ENCODE data around the gene COA8. TPM values are rescaled to one million over a fixed set of nuclear protein-coding genes. Genes with fewer than 3 reads are reported as not detected.

The COA8 gene
- total and polyA plus RNA-seq, 2 of the 13 experiments (the other 11 are each of a cell fraction or from before 2014, with no cell fraction given): 10.9 to 25.1 TPM

GRCh38 chr14:103525430-103526246 lies 37.1 kb upstream of the COA8 start (continued):
- TF ChIP-seq HNF1A (IDR thresholded peaks at IDR 0.05; ENCODE audit: low read depth) (peak; percentile 78), HNF1A (CRISPR knock-in tag; IDR thresholded peaks at IDR 0.05; ENCODE audit: borderline replicate concordance) (peak; percentile 74; the same call in 1 of the 2 replicates), MXD3 (CRISPR knock-in tag; IDR thresholded peaks at IDR 0.05) (0 out of 2 replicates have a peak, but pooled peaks have one; percentile 22), FOXC1 (CRISPR knock-in tag; IDR thresholded peaks at IDR 0.05; ENCODE audit: borderline replicate concordance) (peak; percentile 65; the same call in 1 of the 2 replicates), TBX2 (CRISPR knock-in tag; IDR thresholded peaks at IDR 0.05; ENCODE audit: borderline replicate concordance) (peak; percentile 60; the same call in 1 of the 2 replicates), TAF1 (CRISPR knock-in tag; IDR thresholded peaks at IDR 0.05) (peak; percentile 60; the same call in 1 of the 2 replicates), MED8 (CRISPR knock-in tag; IDR thresholded peaks at IDR 0.05; ENCODE audit: insufficient replicate concordance) (peak; percentile 55), ZNF30 (CRISPR knock-in tag; IDR thresholded peaks at IDR 0.05) (0 out of 2 replicates have a peak, but pooled peaks have one; percentile 58), ZNF256 (CRISPR knock-in tag; conservative IDR thresholded peaks at IDR 0.05) (0 out of 2 replicates have a peak, but pooled peaks have one; percentile 28), ZNF546 (CRISPR knock-in tag; conservative IDR thresholded peaks at IDR 0.05) (0 out of 2 replicates have a peak, but pooled peaks have one; percentile 58), THAP11 (CRISPR knock-in tag; IDR thresholded peaks at IDR 0.05) (0 out of 2 replicates have a peak, but pooled peaks have one; percentile 16), HNF1B (CRISPR knock-in tag; IDR thresholded peaks at IDR 0.05) (peak; percentile 67; the same call in 1 of the 2 replicates), ZNF574 (CRISPR knock-in tag; IDR thresholded peaks at IDR 0.05) (peak; percentile 19; the same call in 1 of the 2 replicates), POLR2AphosphoS5 (IDR thresholded peaks at IDR 0.05; ENCODE audit: low read depth, low read length) (peak; percentile 68), ZNF800 (CRISPR knock-in tag; IDR thresholded peaks at IDR 0.05) (0 out of 2 replicates have a peak, but pooled peaks have one; percentile 44)

Measured in HepG2 (cell line).